ENCODE results near the gene CDC25B.

GRCh38 chr20:3798908-3799248 is 2.8 kb downstream of the CDC25B start:
- TF ChIP-seq, protein P1, sequence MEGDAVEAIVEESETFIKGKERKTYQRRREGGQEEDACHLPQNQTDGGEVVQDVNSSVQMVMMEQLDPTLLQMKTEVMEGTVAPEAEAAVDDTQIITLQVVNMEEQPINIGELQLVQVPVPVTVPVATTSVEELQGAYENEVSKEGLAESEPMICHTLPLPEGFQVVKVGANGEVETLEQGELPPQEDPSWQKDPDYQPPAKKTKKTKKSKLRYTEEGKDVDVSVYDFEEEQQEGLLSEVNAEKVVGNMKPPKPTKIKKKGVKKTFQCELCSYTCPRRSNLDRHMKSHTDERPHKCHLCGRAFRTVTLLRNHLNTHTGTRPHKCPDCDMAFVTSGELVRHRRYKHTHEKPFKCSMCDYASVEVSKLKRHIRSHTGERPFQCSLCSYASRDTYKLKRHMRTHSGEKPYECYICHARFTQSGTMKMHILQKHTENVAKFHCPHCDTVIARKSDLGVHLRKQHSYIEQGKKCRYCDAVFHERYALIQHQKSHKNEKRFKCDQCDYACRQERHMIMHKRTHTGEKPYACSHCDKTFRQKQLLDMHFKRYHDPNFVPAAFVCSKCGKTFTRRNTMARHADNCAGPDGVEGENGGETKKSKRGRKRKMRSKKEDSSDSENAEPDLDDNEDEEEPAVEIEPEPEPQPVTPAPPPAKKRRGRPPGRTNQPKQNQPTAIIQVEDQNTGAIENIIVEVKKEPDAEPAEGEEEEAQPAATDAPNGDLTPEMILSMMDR (IDR thresholded peaks at IDR 0.05 in 2 of 3, conservative IDR thresholded peaks at IDR 0.05 in 1 of 3; ENCODE audit: borderline replicate concordance in 1 of 3, insufficient read depth in 1 of 3, low read depth in 2 of 3, low read length in 2 of 3): no peak
- TF ChIP-seq, protein P2, sequence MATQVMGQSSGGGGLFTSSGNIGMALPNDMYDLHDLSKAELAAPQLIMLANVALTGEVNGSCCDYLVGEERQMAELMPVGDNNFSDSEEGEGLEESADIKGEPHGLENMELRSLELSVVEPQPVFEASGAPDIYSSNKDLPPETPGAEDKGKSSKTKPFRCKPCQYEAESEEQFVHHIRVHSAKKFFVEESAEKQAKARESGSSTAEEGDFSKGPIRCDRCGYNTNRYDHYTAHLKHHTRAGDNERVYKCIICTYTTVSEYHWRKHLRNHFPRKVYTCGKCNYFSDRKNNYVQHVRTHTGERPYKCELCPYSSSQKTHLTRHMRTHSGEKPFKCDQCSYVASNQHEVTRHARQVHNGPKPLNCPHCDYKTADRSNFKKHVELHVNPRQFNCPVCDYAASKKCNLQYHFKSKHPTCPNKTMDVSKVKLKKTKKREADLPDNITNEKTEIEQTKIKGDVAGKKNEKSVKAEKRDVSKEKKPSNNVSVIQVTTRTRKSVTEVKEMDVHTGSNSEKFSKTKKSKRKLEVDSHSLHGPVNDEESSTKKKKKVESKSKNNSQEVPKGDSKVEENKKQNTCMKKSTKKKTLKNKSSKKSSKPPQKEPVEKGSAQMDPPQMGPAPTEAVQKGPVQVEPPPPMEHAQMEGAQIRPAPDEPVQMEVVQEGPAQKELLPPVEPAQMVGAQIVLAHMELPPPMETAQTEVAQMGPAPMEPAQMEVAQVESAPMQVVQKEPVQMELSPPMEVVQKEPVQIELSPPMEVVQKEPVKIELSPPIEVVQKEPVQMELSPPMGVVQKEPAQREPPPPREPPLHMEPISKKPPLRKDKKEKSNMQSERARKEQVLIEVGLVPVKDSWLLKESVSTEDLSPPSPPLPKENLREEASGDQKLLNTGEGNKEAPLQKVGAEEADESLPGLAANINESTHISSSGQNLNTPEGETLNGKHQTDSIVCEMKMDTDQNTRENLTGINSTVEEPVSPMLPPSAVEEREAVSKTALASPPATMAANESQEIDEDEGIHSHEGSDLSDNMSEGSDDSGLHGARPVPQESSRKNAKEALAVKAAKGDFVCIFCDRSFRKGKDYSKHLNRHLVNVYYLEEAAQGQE (IDR thresholded peaks at IDR 0.05; ENCODE audit: low read depth): no peak
- no peak for TF ChIP-seq EZH2phosphoT487 (IDR thresholded peaks at IDR 0.05; ENCODE audit: borderline replicate concordance)
- TF ChIP-seq RAD21 (IDR thresholded peaks at IDR 0.05; ENCODE audit: low read depth): no peak
- no peak for TF ChIP-seq EZH2 (IDR thresholded peaks at IDR 0.05)
- TF ChIP-seq ZNF274 (IDR thresholded peaks at IDR 0.05; ENCODE audit: low read depth, low read length): no peak
- TF ChIP-seq POLR2AphosphoS5 (IDR thresholded peaks at IDR 0.05; ENCODE audit: low read depth, low read length): no peak
- no peak for TF ChIP-seq ZBTB33 (IDR thresholded peaks at IDR 0.05; ENCODE audit: extremely low read depth, insufficient replicate concordance, low read length)
- TF ChIP-seq, protein P3, sequence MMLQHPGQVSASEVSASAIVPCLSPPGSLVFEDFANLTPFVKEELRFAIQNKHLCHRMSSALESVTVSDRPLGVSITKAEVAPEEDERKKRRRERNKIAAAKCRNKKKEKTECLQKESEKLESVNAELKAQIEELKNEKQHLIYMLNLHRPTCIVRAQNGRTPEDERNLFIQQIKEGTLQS (IDR thresholded peaks at IDR 0.05): no peak
- TF ChIP-seq, protein P4, sequence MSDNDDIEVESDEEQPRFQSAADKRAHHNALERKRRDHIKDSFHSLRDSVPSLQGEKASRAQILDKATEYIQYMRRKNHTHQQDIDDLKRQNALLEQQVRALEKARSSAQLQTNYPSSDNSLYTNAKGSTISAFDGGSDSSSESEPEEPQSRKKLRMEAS (IDR thresholded peaks at IDR 0.05): no peak
- no peak for TF ChIP-seq POLR2A (IDR thresholded peaks at IDR 0.05; ENCODE audit: borderline replicate concordance, extremely low read depth, insufficient read depth, insufficient read length)

Measured in HCT116 (cell line).